Hypothalamus (tissue), 51 donors: ENCODE results near the gene CREBL2.
"Not testable (repeated sequence)": the region's sequence is repeated elsewhere in the genome, so short reads cannot be mapped to it uniquely, and the experiment has no call there.

Source experiments
- DNase-seq, 51 donors: peaks; one replicate each; lab custom pipeline; 2025; lab: John Stamatoyannopoulos, UW

The CREBL2 gene

GRCh38 chr12:12628013-12628412 is 16.3 kb downstream of the CREBL2 start:
- no peak for DNase-seq

DNA sequence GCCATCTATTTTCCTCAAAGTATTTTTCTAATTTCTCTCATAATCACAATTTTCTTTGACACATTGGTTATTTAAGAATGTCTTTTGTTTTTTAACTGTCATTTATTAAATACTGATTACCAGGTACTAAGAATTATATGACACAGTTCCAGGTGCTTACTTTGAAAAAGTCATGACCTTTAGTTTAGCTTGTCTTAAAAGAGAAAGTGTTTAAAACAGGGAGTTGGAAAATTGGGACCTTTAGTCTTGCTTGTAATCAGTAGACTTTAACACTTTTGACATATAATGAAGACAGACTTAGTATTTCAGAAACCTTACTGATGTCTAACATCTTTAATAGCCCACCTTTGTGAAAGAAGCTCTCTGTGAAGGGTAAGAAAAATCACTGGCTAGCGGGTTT is 19.2 kb downstream of the CREBL2 start:
- DNase-seq, result no peak

DNA sequence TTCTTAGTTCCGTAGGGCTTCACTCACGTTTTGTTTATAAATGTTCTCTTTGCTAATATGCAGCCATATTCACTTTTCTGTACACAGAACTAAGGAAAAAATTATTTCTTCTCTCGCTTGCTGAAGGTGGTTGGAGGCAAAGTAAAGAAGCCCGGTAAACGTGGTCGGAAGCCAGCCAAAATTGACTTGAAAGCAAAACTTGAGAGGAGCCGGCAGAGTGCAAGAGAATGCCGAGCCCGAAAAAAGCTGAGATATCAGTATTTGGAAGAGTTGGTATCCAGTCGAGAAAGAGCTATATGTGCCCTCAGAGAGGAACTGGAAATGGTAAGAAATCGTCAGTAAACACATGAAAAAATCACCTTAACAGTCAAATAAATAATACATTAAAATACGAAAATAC is 24.0 kb downstream of the CREBL2 start:
- no peak for DNase-seq

DNA sequence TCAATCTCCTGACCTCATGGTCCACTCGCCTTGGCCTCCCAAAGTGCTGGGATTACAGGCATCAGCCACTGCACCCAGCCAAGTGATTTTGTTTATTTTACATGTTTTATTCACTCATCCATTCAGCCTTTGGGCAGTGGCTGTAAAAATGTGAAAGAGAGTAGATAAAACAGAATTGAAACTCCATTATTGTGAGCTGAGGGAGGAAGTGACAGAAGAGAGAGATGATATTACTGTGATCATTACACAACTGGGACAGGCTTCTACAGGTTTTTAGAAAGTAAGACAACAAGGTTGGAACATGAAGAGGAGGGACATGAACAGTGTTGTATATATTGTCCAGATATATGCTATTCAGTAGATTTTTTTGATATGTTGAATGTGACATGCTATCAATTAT is 25.0 kb downstream of the CREBL2 start:
- no peak for DNase-seq

- DNase-seq, result not testable (repeated sequence)
These were observed 28.3 kb downstream of the CREBL2 start for GRCh38 chr12:12639995-12640394.

GRCh38 chr12:12641650-12642049 is 30.0 kb downstream of the CREBL2 start:
- no peak for DNase-seq

- peak in 1 of 51 donors; percentile 20 for DNase-seq
These were observed 31.2 kb downstream of the CREBL2 start for GRCh38 chr12:12642916-12643315.

GRCh38 chr12:12645485-12645884 is 33.8 kb downstream of the CREBL2 start:
- no peak for DNase-seq

- DNase-seq, result not testable (repeated sequence)
These were observed 34.3 kb downstream of the CREBL2 start for GRCh38 chr12:12645968-12646367.

DNA sequence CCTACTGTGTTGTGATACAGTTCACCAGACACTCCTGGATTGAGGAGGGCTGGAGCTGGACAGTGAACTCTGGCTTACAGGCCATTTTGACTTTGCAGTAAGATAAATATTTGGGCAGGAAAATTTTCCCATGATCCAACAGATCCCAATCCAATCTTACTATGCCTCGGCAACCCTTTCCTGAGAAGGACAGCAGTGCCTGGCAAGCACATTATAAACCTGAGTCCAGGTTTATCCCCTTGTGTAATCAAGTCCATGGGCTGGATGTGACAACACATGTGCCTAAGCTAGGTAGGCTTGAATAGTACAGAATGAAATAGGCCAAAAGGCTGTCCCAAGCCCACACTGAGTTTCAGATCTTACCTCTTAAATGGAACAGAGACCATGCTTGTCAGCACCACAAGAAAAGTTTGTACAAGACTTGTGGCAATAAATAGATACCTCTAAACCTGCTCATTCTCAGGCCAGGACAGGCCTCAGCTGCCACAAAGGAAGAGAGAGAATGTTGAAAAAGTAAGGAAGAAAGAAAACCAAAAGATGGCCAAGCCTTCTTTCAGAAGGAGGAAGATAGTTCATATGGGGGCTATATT is 34.9 kb downstream of the CREBL2 start:
- no peak for DNase-seq

GRCh38 chr12:12648284-12648683 is 36.6 kb downstream of the CREBL2 start:
- no peak for DNase-seq

DNA sequence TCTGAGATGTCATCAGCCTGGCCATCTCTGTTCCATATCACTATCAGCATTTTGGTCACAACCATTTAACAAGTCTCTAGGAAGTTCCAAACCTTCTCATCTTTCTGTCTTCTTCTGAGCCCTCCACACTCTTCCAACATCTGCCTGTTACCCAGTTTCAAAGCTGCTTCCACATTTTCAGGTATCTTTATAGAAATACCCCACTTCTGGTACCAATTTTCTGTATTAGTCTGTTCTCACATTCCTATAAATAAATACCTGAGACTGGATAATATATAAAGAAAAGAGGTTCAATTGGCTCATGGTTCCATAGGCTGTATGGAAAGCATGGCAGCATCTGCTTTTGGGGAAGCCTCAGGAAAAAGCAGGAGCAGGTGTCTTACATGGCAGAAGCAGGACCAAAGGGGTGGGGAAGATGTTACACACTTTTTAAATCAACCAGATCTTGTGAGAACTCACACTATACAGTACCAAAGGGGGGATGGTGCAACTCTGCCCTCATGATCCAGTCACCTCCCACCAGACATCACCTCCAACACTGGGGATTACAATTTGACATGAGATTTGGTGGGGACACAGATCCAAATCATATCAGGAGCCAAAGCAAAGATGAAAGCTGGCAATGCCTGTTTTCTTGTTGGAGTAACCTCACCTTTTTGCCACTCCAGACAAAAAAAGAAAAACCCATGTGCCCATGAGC is 37.4 kb downstream of the CREBL2 start:
- DNase-seq, result no peak

DNA sequence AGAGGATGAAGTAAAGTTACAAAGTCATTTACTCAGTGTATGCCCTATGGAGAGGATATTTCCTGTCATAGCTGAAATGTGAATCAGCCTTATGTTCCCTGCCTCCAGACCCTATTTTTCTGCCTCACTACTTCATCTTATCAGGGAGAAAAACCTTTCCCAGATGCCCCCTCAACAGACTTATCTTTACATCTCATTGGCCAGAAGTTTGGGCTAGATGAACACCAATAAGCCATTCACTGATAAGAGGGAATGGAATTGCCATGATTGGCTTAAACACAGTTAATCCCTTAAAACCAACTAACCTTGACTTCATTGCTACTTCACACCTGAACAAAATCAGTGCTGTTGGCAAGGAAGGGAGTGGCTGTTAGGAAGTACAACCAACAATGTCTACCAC is 40.1 kb downstream of the CREBL2 start:
- no peak for DNase-seq

GRCh38 chr12:12652704-12653103 is 41.0 kb downstream of the CREBL2 start:
- not testable (repeated sequence) for DNase-seq

GRCh38 chr12:12653922-12654321 is 42.2 kb downstream of the CREBL2 start:
- no peak for DNase-seq

- no peak for DNase-seq
These were observed 43.2 kb downstream of the CREBL2 start for GRCh38 chr12:12654691-12655460.

- DNase-seq, result no peak
These were observed 48.5 kb downstream of the CREBL2 start for GRCh38 chr12:12660201-12660600.

DNA sequence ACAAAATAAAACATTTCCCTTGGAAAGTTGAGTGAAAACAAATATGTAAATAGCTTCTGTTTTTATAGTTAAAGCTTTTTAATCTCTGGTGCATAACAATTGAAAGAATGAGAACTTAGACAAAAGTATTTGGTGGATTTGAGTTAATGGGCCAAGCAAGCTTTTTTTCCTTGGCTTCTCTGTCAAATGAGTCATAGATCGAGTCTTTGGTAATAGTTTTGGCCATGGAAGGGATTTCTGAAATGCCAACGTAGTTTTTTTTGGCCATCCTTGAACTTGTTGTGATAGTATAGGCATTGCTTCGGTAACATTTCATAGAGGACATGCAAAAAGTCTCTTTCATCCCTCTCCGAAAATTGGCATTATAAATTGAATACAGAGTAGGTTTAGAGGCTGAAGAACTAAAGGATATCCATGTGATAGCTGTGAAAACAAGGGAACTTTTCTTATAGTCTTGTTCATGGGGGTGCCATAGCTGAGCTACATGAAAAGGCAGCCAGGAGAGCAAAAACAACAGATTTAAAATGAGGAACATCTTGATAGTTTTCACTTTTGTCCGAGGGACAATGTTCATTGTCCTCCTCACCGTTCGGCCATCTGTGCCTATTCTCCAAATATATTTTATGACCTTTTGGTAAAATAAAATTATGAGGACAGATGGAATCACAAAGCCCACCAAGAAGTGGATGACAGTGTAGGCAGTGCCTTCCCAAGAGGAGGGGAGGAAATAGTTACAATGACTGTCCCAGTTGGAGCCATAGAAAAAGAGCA is 49.6 kb downstream of the CREBL2 start:
- no peak for DNase-seq

DNA sequence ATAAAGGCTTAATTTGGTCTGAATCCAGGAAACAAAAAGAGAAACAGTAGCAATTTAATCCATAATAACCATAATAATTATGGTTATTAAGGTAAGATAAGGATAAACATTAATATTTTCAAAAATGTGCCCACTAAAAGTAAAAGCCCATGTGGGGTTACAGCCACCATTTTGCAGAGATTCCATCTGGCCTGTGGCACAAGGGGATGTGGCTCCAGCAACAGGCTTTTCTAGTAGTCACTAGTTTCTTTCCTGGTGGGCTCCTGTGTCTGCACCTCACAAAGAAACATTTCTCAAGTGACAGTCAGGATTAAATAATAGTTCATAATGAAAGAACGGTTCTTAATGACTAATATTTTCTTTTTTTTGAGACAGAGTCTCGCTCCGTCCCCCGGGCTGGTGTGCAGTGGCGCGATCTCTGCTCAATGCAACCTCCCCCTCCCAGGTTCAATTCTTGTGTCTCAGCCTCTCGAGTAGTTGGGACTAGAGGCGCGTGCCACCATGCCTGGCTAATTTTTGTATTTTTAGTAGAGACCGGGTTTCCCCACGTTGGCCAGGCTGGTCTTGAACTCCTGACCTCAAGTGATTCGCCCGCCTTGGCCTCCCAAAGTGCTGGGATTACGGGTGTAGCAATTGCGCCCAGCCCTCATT is 52.1 kb downstream of the CREBL2 start:
- no peak for DNase-seq

GRCh38 chr12:12665194-12665593 is 53.5 kb downstream of the CREBL2 start:
- DNase-seq, result no peak

DNA sequence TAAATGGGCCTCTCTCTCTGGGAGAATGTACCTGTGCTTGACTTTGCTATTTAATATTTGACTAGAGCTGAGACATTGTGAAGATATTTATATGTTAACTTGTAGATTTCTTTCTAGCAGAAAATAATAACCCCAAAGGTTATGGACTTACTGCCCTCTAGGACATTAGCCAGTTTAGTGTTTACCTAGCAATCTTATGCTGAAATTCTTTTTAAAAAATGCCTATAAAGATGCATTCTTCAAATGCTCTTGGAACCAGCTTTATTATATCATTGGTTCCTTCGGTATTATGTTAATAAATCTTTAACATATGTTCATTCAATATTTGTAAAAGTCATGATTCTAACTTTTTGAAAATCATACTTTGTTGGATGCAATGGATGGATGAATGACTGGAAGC is 56.3 kb downstream of the CREBL2 start:
- DNase-seq, result no peak
